ENCODE measurements around the gene RTN4R. TPM values are rescaled to one million over a fixed set of nuclear protein-coding genes. Genes with fewer than 3 reads are reported as not detected.

RTN4R gene
- total and polyA plus RNA-seq, 2 experiments from 2014 or later = 10.6 to 38.4 TPM

- no peak for TF ChIP-seq REST (IDR thresholded peaks at IDR 0.05; ENCODE audit: unreplicated experiment)
- TF ChIP-seq CTCF (conservative IDR thresholded peaks at IDR 0.05; ENCODE audit: low read depth in 2 of 2) = no peak
- TF ChIP-seq CREB1 (CRISPR knock-in tag; IDR thresholded peaks at IDR 0.05; ENCODE audit: low read depth) = no peak
- TF ChIP-seq ETS1 (IDR thresholded peaks at IDR 0.05) = no peak
Observed at GRCh38 chr22:20203142-20203551, 65.0 kb downstream of the RTN4R start (continued).

- Mint-ChIP-seq H3K27ac (no peak overlapping the region), H3K4me3 (no peak overlapping the region), H3K27me3 (ENCODE audit: insufficient read depth, low read depth, poor library complexity) (peaks cover 11% of the 10 kb centered on the region), H3K9me3 (no peaks in the 10 kb centered on the region), H3K4me1 (peaks cover 31% of the 10 kb centered on the region), H3K36me3 (ENCODE audit: low read depth) (no peaks in the 10 kb centered on the region)
- no peak for DNase-seq (ENCODE audit: low spot score)
- no peak overlapping the region for H3K4me2 ChIP-seq
- no peak overlapping the region for H2AFZ ChIP-seq
- ATAC-seq = no peak
- H3K79me2 ChIP-seq (replicated peaks; ENCODE audit: insufficient read depth) = no peaks in the 10 kb centered on the region
- no peak overlapping the region for H3K4me3 ChIP-seq
- H3K36me3 ChIP-seq (ENCODE audit: insufficient read depth) = no peaks in the 10 kb centered on the region
- H3K9me2 ChIP-seq (ENCODE audit: insufficient read depth) = no peaks in the 10 kb centered on the region
- H4K20me1 ChIP-seq (replicated peaks; ENCODE audit: insufficient read depth) = no peaks in the 10 kb centered on the region
- H3K27ac ChIP-seq (ENCODE audit: low read depth) = no peak overlapping the region
- H3K27me3 ChIP-seq (ENCODE audit: insufficient read depth) = no peaks in the 10 kb centered on the region
- H3K4me1 ChIP-seq (ENCODE audit: insufficient read depth) = peaks cover 17% of the 10 kb centered on the region
- H3F3A ChIP-seq (replicated peaks; ENCODE audit: low read depth) = no peaks in the 10 kb centered on the region
- no peak for TF ChIP-seq ZNF462 (CRISPR knock-in tag; IDR thresholded peaks at IDR 0.05)
- no peak for TF ChIP-seq NANOG (IDR thresholded peaks at IDR 0.05; ENCODE audit: borderline replicate concordance)
Observed at GRCh38 chr22:20201837-20202392, 66.2 kb downstream of the RTN4R start.
